HEK293 (cell line): ENCODE measurements around the gene ERAS.

Experiments
- CTCF ChIA-PET: fragments of 350-600 bp; formaldehyde crosslinking; extraction: SDS; loops from one replicate; lab custom pipeline; 2021; ENCODE audit warnings: antibody characterized with exemption; lab: Yijun Ruan, JAX
- POLR2A ChIA-PET: fragments of 300-600 bp; formaldehyde crosslinking; extraction: SDS; loops from one replicate; lab custom pipeline; 2020; ENCODE audit warnings: antibody characterized with exemption, inconsistent platforms; lab: Yijun Ruan, JAX
- H3K27ac ChIP-seq: fragments of 200-500 bp; sonication (Bioruptor generic); 2 replicates; pipeline ENCODE4 v1.5.1; 2014; ENCODE audit warnings: low read depth, low read length, control low read depth, inconsistent platforms; ENCODE audit errors: extremely low read depth
- H3K36me3 ChIP-seq, 2 experiments: fragments of 200-500 bp in 1 of 2; sonication (Bioruptor generic) in 1 of 2; 1 replicate in 1 of 2; 2 replicates in 1 of 2; pipeline ENCODE4 v1.5.1; 2014 to 2017; ENCODE audit warnings: inconsistent platforms in 2 of 2, low read length in 2 of 2; ENCODE audit not compliant: control insufficient read depth in 2 of 2, insufficient read depth in 1 of 2
- H3K4me1 ChIP-seq: fragments of 200-500 bp; sonication (Bioruptor generic); 2 replicates; pipeline ENCODE4 v1.5.1; 2014; ENCODE audit warnings: mild to moderate bottlenecking, low read length, inconsistent platforms; ENCODE audit not compliant: control insufficient read depth, insufficient read depth
- H3K4me3 ChIP-seq: 2 replicates; pipeline ENCODE4 v1.5.1; 2011; ENCODE audit warnings: low read depth, mild to moderate bottlenecking, control low read depth, low read length, moderate library complexity
- H3K9me3 ChIP-seq: fragments of 200-500 bp; sonication (Bioruptor generic); 2 replicates; pipeline ENCODE4 v1.5.1; 2014; ENCODE audit warnings: low read depth, low read length, inconsistent platforms; ENCODE audit not compliant: control insufficient read depth, insufficient read depth
- HOXD13 ChIP-seq: sonication (generic); formaldehyde crosslinking; IDR thresholded peaks from 2 replicates; pipeline ENCODE4 v1.8.0; 2022; ENCODE audit warnings: missing genetic modification reagents, borderline replicate concordance
- SP3 ChIP-seq: fragments of 450-650 bp; formaldehyde crosslinking; IDR thresholded peaks from 2 replicates; pipeline ENCODE4 v1.5.1; 2016; ENCODE audit warnings: missing biosample characterization, missing genetic modification characterization
- YY1 ChIP-seq: fragments of 450-650 bp; formaldehyde crosslinking; IDR thresholded peaks from 2 replicates; pipeline ENCODE4 v1.5.1; 2018; ENCODE audit warnings: missing biosample characterization, missing genetic modification characterization
- ZBTB7A ChIP-seq: fragments of 450-650 bp; formaldehyde crosslinking; IDR thresholded peaks from 2 replicates; pipeline ENCODE4 v1.5.1; 2016; ENCODE audit warnings: low read depth, missing biosample characterization, missing genetic modification characterization
- ZEB2 ChIP-seq: fragments of 450-650 bp; formaldehyde crosslinking; IDR thresholded peaks from 2 replicates; pipeline ENCODE4 v1.5.1; 2016; ENCODE audit warnings: missing biosample characterization, missing genetic modification characterization
- ZNF10 ChIP-seq: fragments of 450-650 bp; formaldehyde crosslinking; IDR thresholded peaks from 2 replicates; pipeline ENCODE4 v1.5.1; 2017; ENCODE audit warnings: missing biosample characterization, missing genetic modification characterization
- ZNF274 ChIP-seq, 2 experiments: fragments of 200-500 bp in 1 of 2; fragments of 450-650 bp in 1 of 2; sonication (Bioruptor generic) in 1 of 2; formaldehyde crosslinking in 1 of 2; IDR thresholded peaks; 2 replicates each; pipeline versions ENCODE4 v1.5.1 to v1.6.1; 2014 to 2016; ENCODE audit warnings: borderline replicate concordance in 1 of 2, inconsistent platforms in 1 of 2, low read length in 1 of 2, missing biosample characterization in 1 of 2, missing genetic modification characterization in 1 of 2
- ZNF341 ChIP-seq: fragments of 450-650 bp; formaldehyde crosslinking; IDR thresholded peaks from 2 replicates; pipeline ENCODE4; 2016; ENCODE audit warnings: low read depth, missing biosample characterization, missing genetic modification characterization
- ZNF366 ChIP-seq: fragments of 450-650 bp; formaldehyde crosslinking; conservative IDR thresholded peaks from 2 replicates; pipeline ENCODE4 v1.5.1; 2016; ENCODE audit warnings: missing biosample characterization, missing genetic modification characterization
- ZNF664 ChIP-seq: fragments of 450-650 bp; formaldehyde crosslinking; IDR thresholded peaks from 2 replicates; pipeline ENCODE4 v1.5.1; 2016; ENCODE audit warnings: missing biosample characterization, missing genetic modification characterization
- TF ChIP-seq, protein P1 (sequence below): fragments of 450-650 bp; formaldehyde crosslinking; IDR thresholded peaks from 2 replicates; pipeline ENCODE4 v1.5.1; 2016; ENCODE audit warnings: missing biosample characterization, missing genetic modification characterization
- TF ChIP-seq, protein P2 (sequence below): fragments of 450-650 bp; formaldehyde crosslinking; IDR thresholded peaks from 2 replicates; pipeline ENCODE4 v1.5.1; 2016; ENCODE audit warnings: missing biosample characterization, missing genetic modification characterization
- TF ChIP-seq, protein P3 (sequence below): fragments of 450-650 bp; formaldehyde crosslinking; IDR thresholded peaks from 2 replicates; pipeline ENCODE4 v1.5.1; 2016; ENCODE audit warnings: missing biosample characterization, missing genetic modification characterization, borderline replicate concordance
- TF ChIP-seq, protein P4 (sequence below): fragments of 450-650 bp; formaldehyde crosslinking; IDR thresholded peaks from 2 replicates; pipeline ENCODE4 v1.5.1; 2016; ENCODE audit warnings: missing biosample characterization, missing genetic modification characterization

Gene ERAS

DNA sequence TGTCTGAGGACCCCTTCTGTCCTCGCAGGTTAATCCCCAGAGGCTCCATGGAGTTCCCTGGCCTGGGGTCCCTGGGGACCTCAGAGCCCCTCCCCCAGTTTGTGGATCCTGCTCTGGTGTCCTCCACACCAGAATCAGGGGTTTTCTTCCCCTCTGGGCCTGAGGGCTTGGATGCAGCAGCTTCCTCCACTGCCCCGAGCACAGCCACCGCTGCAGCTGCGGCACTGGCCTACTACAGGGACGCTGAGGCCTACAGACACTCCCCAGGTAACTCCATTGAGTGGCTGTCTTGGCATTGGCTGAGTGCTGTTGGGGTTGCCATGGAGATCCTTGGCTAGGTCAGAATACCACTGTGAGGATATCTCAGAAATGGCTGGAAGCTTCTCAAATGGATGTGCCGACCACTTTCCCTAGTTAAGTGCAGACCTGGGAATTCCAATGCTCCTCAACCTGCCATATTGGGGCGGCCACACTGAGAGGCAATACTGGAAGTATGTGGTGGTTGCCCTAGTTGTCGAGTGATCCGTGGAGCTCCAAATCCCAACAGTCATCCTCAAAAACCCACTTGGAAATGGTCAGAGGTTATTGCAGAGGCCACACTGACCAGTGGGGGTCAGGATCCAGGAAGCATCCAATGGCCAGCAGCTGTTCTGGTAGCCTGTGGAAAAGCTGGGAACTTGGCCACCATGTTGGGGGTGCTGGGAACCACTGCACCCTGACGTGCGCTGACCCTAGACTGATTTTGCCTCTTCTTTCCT is 35.1 kb upstream of the ERAS start:
- no peak overlapping the region for H3K27ac ChIP-seq
- no peaks in the 10 kb centered on the region for H3K4me1 ChIP-seq
- ChIA-PET POLR2A (interaction anchor here (1.1 kb wide), 1 partner anchor 10 kb away, joined by 3 read pairs; the partner anchor contains the start of gene HDAC6), CTCF (interaction anchor here (0.6 kb wide), 1 partner anchor 1120 kb away, joined by 5 read pairs; no protein-coding TSS in a partner anchor)
- H3K36me3 ChIP-seq: no peaks in the 10 kb centered on the region
- H3K4me3 ChIP-seq: no peak overlapping the region
- no peaks in the 10 kb centered on the region for H3K9me3 ChIP-seq
- TF ChIP-seq, protein P1, sequence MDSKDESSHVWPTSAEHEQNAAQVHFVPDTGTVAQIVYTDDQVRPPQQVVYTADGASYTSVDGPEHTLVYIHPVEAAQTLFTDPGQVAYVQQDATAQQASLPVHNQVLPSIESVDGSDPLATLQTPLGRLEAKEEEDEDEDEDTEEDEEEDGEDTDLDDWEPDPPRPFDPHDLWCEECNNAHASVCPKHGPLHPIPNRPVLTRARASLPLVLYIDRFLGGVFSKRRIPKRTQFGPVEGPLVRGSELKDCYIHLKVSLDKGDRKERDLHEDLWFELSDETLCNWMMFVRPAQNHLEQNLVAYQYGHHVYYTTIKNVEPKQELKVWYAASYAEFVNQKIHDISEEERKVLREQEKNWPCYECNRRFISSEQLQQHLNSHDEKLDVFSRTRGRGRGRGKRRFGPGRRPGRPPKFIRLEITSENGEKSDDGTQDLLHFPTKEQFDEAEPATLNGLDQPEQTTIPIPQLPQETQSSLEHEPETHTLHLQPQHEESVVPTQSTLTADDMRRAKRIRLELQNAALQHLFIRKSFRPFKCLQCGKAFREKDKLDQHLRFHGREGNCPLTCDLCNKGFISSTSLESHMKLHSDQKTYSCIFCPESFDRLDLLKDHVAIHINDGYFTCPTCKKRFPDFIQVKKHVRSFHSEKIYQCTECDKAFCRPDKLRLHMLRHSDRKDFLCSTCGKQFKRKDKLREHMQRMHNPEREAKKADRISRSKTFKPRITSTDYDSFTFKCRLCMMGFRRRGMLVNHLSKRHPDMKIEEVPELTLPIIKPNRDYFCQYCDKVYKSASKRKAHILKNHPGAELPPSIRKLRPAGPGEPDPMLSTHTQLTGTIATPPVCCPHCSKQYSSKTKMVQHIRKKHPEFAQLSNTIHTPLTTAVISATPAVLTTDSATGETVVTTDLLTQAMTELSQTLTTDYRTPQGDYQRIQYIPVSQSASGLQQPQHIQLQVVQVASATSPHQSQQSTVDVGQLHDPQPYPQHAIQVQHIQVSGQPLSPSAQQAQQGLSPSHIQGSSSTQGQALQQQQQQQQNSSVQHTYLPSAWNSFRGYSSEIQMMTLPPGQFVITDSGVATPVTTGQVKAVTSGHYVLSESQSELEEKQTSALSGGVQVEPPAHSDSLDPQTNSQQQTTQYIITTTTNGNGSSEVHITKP (tag by site-specific recombination): 0 out of 2 replicates have a peak, but pooled peaks have one; percentile 26
- TF ChIP-seq ZBTB7A (tag by site-specific recombination): no peak

DNA sequence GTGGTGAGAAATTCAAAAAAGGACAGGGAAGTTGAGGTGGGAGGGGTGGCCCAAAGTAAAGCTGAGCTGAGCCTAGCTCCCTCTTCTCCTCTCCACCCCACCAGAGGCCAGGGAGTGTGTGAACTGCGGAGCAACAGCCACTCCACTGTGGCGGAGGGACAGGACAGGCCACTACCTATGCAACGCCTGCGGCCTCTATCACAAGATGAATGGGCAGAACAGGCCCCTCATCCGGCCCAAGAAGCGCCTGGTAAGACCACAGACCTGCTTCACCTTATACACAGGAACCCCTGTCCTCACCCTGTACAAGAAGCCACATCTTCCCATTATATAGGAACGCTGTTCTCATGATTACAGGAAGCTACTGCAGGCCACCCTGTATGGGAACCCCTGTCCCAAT is 34.1 kb upstream of the ERAS start:
- no peaks in the 10 kb centered on the region for H3K9me3 ChIP-seq
- TF ChIP-seq ZNF366 (tag by site-specific recombination): no peak
- no peak for TF ChIP-seq ZNF664
- TF ChIP-seq YY1: no peak
- no peak for TF ChIP-seq ZEB2 (tag by site-specific recombination)
- TF ChIP-seq HOXD13: no peak
- TF ChIP-seq ZNF341 (tag by site-specific recombination): no peak
- no peak for TF ChIP-seq ZNF10
- TF ChIP-seq, protein P2, sequence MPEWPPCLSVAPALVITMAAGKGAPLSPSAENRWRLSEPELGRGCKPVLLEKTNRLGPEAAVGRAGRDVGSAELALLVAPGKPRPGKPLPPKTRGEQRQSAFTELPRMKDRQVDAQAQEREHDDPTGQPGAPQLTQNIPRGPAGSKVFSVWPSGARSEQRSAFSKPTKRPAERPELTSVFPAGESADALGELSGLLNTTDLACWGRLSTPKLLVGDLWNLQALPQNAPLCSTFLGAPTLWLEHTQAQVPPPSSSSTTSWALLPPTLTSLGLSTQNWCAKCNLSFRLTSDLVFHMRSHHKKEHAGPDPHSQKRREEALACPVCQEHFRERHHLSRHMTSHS (tag by site-specific recombination): no peak
- no peak for TF ChIP-seq SP3
- TF ChIP-seq ZNF274 (IDR thresholded peaks at IDR 0.05; ENCODE audit: low read length): no peak
- no peak for TF ChIP-seq ZNF274 (tag by site-specific recombination; IDR thresholded peaks at IDR 0.05; ENCODE audit: borderline replicate concordance)
- TF ChIP-seq, protein P3, sequence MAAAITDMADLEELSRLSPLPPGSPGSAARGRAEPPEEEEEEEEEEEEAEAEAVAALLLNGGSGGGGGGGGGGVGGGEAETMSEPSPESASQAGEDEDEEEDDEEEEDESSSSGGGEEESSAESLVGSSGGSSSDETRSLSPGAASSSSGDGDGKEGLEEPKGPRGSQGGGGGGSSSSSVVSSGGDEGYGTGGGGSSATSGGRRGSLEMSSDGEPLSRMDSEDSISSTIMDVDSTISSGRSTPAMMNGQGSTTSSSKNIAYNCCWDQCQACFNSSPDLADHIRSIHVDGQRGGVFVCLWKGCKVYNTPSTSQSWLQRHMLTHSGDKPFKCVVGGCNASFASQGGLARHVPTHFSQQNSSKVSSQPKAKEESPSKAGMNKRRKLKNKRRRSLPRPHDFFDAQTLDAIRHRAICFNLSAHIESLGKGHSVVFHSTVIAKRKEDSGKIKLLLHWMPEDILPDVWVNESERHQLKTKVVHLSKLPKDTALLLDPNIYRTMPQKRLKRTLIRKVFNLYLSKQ (tag by site-specific recombination): no peak
- TF ChIP-seq, protein P4, sequence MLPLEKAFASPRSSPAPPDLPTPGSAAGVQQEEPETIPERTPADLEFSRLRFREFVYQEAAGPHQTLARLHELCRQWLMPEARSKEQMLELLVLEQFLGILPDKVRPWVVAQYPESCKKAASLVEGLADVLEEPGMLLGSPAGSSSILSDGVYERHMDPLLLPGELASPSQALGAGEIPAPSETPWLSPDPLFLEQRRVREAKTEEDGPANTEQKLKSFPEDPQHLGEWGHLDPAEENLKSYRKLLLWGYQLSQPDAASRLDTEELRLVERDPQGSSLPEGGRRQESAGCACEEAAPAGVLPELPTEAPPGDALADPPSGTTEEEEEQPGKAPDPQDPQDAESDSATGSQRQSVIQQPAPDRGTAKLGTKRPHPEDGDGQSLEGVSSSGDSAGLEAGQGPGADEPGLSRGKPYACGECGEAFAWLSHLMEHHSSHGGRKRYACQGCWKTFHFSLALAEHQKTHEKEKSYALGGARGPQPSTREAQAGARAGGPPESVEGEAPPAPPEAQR (tag by site-specific recombination): no peak
- TF ChIP-seq, all 188 proteins: peak for 0
- no peaks in the 10 kb centered on the region for H3K36me3 ChIP-seq
- POLR2A ChIA-PET: interaction anchor here (1.1 kb wide), 1 partner anchor 10 kb away, joined by 4 read pairs; the partner anchor contains the start of gene HDAC6
- H3K4me3 ChIP-seq: no peak overlapping the region
- H3K27ac ChIP-seq: no peak overlapping the region
- no peaks in the 10 kb centered on the region for H3K4me1 ChIP-seq
- CTCF ChIA-PET: no interaction called here
